ENCODE measurements around the gene ITPK1.

DNA sequence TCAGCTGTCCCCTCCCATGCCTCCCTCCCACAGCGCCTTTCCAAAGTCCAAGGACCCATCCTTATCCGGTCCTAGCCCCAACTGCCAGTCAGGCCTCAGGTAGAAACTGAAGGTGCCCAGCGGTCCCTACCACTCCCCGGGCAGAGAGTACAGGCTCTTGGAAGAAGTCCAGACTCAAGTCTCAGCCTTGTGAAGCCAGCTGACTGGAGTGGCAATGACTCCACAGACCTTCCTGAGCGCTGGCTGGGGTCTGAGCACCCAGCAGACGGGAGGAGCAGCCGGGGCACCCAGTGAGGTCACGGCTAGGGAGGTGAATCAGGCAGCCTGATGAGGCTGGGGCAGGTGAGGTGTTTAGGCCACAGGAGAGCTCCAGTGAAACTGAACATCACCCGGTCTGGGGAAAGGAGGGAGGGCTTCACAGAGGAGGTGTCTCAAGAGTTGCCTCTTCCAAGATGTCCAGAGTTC lies 60.0 kb downstream of the ITPK1 start:
- TF ChIP-seq, protein P1, sequence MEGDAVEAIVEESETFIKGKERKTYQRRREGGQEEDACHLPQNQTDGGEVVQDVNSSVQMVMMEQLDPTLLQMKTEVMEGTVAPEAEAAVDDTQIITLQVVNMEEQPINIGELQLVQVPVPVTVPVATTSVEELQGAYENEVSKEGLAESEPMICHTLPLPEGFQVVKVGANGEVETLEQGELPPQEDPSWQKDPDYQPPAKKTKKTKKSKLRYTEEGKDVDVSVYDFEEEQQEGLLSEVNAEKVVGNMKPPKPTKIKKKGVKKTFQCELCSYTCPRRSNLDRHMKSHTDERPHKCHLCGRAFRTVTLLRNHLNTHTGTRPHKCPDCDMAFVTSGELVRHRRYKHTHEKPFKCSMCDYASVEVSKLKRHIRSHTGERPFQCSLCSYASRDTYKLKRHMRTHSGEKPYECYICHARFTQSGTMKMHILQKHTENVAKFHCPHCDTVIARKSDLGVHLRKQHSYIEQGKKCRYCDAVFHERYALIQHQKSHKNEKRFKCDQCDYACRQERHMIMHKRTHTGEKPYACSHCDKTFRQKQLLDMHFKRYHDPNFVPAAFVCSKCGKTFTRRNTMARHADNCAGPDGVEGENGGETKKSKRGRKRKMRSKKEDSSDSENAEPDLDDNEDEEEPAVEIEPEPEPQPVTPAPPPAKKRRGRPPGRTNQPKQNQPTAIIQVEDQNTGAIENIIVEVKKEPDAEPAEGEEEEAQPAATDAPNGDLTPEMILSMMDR (IDR thresholded peaks at IDR 0.05; ENCODE audit: extremely low read depth in 1 of 2, insufficient read depth in 1 of 2, low read depth in 1 of 2, low read length in 2 of 2), result no peak
- TF ChIP-seq EZH2 (IDR thresholded peaks at IDR 0.05; ENCODE audit: borderline replicate concordance, low read depth, low read length, severe bottlenecking), result no peak
